ENCODE measurements around the gene SORCS2. TPM values are rescaled to one million over a fixed set of nuclear protein-coding genes. Genes with fewer than 3 reads are reported as not detected.
"Not testable (repeated sequence)": the region's sequence is repeated elsewhere in the genome, so short reads cannot be mapped to it uniquely, and the experiment has no call there.

The SORCS2 gene
- polyA plus RNA-seq, 4 donors: 5.8 to 64.8 (median 8.9) TPM

DNA sequence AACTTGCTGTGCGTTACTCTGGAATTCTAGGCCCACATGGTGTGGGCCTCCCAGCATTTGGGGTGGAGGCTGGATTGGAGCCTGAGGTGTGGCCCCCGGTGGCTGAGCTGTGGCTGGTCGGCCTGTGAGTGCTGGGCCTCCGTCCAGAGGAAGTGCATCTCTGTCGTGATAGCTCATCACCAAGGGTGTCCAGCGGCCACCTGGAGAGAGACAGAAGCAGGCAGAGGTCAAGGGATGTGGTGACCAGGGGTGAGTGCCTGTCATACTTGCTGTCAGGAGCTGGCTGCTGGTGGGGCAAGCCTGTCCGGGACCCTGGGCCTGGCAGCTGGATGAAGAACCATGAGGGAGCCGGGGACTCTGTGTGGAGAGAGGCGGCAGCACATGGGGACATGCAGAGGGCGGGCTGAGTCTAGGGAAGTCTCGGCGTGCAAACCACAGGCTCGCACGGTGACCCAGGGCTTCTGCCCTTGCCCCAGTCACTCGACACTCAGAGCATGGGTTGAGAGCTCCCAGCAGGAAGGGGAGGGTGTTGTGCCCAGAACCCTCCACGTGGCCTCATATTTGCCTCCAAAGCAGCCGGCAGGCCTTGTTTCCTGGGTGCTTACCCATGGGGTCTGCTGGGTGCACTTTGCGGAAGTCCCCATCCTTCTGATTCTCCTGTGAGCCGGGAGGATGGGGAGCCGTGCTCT lies 6.2 kb downstream of the SORCS2 start:
- DNase-seq (ENCODE audit: low read depth in 4 of 4, low spot score in 3 of 4): no peak

DNA sequence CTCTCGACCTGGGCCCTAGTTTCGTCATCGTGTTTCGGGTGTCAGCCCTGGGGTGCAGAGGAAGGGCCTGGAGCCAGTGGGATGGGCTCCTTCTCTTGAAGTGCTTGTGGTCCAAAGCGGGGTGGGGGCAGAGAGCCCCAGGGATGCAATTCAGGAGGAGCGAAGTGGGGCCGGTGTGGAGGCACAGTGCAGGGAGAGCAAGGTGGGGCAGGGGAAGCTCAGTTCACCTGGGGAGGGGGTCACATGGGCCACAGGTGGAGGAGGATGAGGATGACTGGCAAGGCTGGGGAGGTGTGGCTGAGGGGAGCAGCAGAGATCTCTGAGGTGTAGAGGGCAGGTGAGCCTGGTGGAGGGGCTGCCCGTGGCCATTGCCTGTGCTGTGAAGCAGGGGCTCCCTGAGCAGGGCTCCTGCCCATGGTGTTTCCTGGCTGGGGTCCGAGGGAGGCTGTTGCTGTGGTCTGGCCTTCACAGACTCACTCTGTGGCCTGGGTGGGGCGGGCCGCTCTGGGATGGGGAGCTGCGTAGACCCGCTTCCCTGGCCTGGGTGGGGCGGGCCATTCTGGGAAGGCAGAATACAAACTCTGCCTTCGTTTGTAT lies 6.9 kb downstream of the SORCS2 start:
- no peak for DNase-seq (ENCODE audit: low read depth in 4 of 4, low spot score in 3 of 4)

DNA sequence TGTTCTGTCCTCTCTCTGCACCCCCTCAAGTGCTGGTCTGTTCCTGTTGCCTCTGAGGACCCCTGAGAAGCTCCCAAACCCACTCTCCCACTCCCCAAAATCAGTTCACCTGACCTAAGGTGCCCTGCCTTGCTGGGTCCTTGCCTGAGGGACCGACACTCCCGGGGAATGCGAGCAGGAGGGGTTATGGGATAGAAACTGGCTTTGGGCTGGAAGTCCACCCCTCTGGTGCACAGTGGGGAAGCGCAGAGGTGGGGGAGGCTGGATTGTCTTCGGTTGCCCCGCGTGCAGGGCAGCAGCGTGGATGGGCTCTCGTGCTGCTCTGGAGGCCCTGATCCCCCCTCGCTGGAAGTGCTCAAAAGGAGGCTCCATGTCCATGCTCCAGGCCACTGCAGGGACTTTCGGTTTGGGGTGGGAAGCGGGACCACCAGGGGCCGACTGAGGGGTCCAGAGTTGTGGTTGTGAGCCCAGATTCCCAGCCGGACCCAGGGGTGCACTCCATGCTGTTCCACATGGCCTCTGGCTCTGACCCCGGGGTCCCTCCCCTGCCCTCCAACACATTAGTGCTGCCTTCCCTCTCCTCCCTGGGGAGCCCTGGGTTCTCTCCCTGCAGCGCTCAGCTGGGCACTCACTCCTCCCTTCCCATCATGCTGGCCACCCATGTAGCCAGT lies 7.6 kb downstream of the SORCS2 start:
- DNase-seq (ENCODE audit: low read depth in 4 of 4, low spot score in 3 of 4): no peak

DNA sequence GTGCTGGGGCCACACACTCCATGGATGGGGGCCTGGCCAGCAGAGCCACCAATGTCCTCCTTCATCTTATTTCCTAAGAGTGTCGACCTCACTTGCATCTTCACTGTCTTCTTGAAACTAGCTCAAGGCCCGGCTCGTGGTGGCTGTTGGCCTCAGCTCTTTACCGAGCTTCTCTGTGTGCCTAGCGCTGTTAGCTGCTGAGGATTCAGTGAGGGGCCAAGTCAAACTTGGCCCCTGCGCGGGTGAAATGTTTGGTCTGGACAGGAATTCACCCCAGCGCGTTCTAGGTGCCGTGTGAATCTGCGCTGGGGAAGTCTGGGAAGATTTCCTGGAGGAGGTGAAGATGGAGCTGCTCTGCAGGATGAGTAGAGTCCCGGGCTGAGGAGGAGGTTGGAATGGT lies 8.5 kb downstream of the SORCS2 start:
- no peak for DNase-seq (ENCODE audit: low read depth in 4 of 4, low spot score in 3 of 4)

DNA sequence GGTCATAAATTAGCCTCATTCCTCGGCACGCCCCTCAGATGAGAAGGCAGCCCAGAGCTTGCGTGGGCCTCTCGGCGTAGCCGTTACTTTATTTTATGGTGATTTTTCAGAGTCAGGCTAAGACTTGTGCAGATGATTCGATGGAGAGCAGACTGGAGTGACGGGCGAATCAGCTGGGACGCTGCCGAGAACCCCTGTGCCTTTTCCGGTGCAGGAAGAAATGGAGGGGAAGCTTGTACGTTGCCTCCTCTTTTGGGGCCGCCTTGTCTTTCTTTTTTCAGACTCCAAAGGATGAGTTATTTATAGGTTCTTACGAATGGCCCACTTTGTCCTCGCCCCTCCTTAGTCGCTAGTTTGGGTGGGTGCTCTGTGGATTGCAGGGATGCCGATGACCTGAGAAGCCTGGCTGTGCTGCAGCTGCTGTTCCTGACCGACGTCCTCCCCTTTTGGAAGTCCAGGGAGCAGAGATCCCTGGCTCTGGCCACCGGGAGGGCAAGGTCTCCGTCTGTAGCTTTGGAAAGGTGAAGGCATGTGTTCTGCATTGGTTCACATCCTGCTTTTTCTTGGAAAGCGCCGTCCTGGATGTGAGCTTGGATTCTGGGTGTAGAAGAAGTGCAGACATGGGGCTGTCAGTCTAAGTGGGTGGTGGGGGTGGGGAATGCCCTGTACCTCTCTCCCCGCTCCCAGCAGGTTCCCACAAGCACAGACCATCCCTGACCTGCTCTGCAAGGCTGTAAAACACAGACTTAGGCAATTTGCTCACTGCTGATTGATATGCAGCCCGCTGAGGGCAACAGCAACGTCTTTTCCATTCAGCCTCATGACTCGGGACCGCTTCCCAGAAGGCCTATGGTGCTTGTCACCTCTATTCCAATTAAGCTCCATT lies 9.3 kb downstream of the SORCS2 start:
- DNase-seq (ENCODE audit: low read depth in 4 of 4, low spot score in 3 of 4): no peak

DNA sequence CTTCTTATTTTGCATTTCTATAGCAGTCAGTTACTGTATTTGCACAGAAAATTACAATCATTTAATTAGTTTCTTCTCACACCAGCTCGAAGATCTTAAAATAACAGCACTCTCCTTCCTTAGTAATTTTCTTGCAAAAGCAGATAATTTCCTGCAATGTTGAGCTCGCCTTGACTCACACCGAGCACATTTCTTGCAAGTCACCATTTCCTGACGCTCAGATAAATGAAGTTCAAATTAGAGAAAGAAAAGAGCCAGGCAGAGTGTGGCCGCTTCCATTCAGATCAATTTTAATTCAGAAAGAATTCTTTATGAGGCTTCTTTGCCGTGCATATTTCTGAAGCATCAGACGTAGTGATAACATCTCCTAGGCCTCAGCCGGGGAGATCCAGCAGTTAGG lies 10.1 kb downstream of the SORCS2 start:
- no peak for DNase-seq (ENCODE audit: low read depth in 4 of 4, low spot score in 3 of 4)

DNA sequence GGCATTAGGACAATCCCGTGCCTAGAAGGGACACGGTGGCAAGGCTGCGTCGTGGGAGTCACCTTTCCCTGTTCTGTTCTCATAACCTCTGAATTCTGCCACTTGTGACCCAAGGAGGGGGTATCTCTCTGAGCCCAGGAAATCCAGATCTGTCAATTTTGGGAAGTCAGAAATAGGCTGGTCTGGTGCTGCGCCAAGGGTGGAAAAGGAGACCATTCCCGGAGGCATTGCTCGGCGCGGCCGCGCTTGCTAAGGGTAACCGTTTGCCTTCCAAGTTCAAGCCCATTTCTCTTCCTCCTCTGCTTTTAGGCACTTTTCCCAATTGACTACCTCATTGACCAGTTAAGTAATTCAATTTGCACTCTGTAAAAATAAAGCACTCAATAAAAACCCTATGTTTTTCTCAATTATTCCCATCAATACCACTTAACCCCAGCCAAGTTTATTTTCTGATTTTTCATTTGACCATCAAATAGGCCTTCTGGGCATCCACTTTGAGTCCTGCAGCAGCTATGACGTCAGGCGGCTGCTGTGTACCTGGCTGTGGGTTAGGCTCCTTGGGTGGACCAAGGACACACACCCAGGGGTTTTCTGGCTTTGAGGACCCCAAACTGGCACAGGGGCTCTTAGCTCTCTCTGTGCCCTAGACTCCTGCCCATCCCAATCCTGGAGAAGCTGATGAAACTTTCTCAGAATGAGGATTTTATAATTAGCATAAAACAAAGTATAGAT lies 12.5 kb downstream of the SORCS2 start:
- DNase-seq (ENCODE audit: low read depth in 4 of 4, low spot score in 3 of 4): no peak

DNA sequence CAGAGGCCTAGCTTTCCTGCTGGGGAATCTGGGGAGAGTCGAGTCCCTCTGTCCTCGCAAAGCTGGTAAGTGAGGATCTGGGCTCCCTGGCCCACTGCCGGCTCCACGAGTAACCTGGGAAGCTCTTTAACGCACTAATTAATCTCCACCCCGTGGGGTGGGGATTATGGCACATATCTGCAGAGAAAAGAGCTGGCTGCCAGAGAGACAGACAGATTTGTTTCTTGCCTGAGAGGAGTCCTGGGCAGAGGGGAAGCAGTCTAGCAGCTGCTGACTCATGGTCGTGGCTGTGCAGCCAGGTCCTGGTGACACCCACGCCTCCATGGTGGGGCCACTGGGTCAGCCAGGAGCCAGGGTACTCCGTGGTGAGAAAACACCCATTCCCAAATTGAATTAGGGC lies 14.0 kb downstream of the SORCS2 start:
- DNase-seq (ENCODE audit: low read depth in 4 of 4, low spot score in 3 of 4): no peak

DNA sequence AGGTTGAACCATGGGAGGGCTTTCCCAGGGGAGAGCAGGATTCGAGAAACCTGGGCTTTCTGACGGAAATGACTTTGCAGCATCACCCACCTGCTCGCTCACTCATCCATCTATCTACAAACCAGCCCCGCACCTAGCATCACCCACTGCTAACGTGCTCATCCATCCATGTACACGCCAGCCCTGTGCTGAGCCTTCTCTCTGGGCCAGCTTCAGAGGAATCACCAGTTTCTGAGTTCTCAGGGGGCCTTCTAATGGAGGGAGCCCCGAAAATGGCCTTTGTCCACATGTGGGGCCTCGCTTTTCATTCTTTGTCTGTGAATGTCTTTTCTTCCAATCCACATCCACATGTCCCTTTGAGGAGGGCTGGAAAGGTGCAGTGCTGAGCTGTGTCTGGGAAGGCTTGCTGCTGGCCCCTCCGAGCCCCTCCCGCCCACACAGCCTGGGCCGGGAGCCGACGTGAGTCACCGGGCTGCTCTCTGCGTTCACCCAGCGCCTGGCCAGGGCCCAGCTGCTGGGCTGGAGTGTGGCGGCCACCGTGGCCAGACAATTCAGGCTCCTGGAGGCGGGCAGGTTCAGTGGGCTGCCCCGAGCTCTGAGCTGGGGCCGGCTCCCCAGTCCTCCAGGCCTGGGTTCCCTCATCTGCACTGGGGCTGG lies 14.7 kb downstream of the SORCS2 start:
- no peak for DNase-seq (ENCODE audit: low read depth in 4 of 4, low spot score in 3 of 4)

DNA sequence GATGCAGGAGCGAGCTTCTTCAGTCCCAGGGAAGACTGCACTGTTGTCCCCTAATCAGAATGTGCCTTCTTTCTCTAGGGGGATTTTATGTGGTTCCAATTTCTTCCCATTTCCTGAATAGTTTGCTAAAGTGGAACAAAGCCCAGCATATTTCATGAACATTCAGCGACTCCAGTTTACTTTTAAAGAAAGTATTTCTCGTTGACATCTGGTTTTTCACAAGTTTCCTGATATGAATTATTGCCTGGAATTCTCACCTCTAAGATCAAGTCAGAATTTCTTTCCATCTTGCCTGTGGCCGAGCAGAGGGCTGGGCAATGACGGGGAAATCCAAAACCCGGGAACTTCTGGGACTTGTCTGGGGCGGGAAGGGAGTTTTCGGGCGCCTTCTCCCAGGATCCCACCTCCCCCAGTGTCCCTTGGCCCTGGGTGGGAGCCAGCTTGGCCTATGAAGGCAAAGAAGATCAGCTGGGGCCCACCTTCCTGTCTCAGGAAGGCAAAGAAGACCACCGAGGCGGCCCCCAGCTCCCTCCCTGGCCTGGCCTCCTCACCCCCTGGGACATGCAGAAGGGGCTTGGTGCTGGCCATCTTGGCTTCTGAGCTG lies 15.4 kb downstream of the SORCS2 start:
- no peak for DNase-seq (ENCODE audit: low read depth in 4 of 4, low spot score in 3 of 4)

DNA sequence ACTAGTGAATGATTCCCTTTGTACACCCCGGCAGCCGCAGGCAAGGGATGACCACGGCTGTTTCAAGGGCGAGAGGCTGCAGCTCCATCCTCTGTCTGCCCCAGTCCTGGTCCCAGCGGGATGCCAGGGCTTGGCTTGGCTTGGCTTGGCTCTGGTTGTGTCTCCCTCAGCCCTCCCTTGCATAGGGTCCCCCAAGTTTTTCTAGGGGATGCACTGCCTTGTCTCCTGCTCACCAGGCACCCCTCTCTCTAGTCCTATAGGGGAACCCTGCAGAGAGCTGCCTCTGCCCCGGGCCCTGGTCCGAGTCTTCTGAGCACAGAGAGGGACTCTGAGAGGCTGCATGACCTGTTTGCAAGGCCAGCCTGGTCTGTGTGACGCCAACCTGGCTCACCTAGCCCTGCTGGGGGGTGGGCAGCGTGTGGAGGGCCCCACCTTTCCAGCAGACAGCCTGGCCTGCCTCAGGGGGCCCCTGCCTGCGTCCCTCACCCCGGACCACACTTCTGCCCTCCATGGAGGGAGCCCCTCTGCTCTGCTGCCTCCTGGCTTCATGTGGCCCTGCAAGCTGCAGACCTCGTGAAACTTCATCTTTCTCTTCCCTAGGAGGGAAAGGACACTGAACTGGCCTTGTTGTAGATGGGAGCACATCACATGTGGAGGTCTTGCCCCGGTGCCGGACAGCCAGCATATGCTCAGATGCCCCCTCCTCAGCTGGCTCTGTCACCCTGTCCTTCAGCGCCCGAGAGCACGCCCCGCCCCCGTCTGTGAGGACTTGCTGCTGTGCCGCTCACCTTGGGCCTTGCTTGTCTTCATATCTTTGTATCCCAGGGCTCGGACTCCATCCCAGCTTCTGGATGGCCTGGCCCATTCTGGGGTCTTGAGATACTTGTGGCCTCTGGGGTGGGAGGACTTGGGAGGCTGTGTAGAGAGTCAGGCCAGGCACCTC lies 16.4 kb downstream of the SORCS2 start:
- no peak for DNase-seq (ENCODE audit: low read depth in 4 of 4, low spot score in 3 of 4)

DNA sequence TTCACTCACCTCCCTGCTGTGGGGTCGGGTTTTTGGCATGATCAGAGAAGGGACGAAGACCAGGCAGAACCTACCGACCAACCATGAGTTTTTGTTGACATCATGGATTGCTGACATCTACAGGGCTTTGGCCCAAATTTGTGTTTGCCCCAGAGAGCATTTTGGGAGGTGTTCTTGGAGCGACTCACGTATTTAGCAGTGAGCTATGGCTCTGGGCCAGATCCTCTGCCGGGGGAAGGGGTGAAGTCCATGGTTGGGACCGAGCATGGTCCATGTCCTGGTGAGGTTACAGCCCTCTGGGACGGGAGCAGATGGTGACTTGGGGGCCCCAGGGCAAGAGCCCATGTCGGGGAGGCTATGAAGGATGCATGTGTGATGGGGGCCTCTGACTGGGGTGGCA lies 17.4 kb downstream of the SORCS2 start:
- no peak for DNase-seq (ENCODE audit: low read depth in 4 of 4, low spot score in 3 of 4)

DNA sequence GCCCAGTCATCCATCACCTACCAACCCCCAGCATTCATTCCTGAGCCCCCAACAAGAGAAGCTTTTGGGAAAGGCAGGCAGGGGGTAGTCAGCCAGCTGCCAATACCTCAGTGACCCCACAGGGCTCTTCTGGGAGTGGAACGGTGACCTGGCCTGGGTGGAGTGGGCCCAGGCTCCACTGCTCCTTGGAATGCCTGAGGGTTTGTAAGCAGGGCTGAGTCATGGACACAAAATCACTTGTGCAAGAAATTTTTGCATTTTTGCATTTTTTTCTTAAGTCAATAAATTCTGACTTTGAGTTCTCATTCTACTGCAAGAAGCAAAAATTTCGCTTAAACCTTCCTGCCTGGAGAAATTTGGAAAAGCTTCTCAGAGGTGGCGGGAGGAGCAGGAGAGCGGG lies 18.5 kb downstream of the SORCS2 start:
- no peak for DNase-seq (ENCODE audit: low read depth in 4 of 4, low spot score in 3 of 4)

DNA sequence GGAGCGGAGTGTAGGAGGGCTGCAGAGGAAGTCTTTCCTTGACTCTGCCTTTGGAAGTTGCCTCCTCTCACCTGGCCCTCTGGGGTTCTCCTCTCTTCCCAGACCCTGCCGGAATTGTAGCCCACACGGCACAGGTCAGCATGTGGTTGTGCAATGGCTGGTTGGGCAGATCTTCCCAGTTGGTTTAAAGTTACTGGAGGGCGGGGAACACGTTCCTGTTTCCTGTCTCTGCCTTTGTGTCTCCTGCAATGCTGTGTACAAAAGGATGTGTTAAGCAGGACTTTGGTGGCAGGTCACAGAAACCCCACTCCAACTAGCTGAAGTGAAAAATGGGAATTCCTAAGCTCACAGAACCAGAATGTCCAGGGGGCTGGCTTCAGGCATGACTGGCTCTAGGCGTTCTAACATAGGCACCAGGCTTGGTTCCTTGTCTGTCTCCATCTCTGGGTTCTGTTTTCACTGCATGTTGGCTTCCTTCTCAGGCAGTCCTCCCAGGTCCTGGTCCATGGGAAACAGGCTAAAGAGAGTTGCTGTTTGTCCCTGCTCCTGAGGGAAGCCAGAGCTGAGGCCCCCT lies 19.9 kb downstream of the SORCS2 start:
- DNase-seq (ENCODE audit: low read depth in 4 of 4, low spot score in 3 of 4): no peak

DNA sequence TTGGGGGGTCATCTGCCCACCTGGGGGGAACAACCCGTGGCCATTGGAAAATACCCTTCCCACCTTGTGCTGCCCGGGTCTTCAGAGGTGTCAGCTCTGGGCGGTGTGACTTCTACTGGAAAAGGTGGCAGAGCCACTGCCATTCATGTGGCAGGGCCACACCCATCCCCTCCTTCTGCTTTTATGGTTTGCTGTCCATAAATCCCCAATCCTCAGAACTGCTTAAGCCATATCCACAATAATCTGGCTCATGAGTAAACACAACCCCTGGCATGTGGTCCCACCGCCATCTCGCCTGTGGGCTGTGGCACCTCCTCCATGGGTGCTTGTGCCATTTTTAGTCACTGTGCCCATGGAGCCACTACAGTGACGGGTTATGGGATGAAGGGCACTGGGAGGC lies 20.6 kb downstream of the SORCS2 start:
- no peak for DNase-seq (ENCODE audit: low read depth in 4 of 4, low spot score in 3 of 4)

DNA sequence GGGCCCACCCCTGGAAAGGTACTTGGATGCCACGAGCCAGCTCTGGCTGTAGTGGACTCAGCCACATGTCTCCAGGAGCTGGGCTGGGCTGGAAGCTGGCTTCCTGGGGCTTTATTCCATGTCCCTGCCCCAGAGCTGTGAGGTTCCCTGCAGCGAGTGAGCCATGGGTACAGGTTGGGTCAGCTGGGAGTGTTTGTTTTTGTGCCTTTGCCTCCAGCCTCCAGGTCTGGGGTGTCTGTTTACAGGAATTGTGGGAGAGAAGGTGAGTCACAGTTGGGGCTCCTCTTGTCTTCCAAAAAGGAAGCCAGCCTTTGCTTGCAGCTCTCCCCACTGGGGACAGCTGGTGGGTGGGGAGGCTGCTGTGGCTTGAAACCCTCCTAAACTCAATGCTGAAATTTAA lies 21.5 kb downstream of the SORCS2 start:
- no peak for DNase-seq (ENCODE audit: low read depth in 4 of 4, low spot score in 3 of 4)

DNA sequence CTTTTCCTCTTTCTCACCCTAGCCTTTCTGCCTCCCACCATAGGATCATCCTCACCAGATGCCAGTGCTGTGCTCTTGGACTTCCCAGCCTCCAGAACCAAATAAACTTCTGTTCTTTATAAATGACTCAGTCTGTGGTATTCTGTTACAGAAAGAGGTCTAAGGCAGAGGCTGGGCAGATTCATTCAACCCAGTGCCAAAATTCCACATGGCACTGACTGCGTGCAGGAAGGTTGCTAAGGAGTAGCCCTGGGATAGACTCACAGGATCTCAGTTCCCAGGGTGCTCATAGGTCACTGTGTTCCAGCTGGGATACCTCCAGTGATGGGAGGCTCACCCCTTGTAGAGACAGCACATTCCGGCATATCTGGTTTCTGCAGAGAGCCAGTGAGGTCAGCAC lies 22.0 kb downstream of the SORCS2 start:
- DNase-seq (ENCODE audit: low read depth in 4 of 4, low spot score in 3 of 4): no peak

DNA sequence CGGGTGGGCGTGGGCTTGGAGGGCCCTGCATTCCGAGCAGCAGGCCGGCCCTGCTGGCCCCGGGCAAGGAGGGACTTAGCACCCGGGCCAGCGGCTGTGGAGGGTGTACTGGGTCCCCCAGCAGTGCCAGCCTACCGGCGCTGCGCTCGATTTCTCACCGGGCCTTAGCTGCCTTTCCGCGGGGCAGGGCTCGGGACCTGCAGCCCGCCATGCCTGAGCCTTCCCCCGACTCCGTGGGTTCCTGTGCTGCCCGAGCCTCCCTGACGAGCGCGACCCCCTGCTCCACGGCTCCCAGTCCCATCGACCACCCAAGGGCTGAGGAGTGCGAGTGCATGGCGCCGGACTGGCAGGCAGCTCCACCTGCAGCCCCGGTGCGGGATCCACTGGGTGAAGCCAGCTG lies 22.8 kb downstream of the SORCS2 start:
- DNase-seq (ENCODE audit: low read depth in 4 of 4, low spot score in 3 of 4): not testable (repeated sequence)
